Karpas-422 (cell line): Measurements from ENCODE around the gene ZFHX2. TPM values are rescaled to one million over a fixed set of nuclear protein-coding genes. Genes with fewer than 3 reads are reported as not detected.

Experiments
- DNase-seq: peaks from one replicate; pipeline ENCODE4 v3.0.0-alpha.2; 2015
- H2AFZ ChIP-seq: fragments of 200-600 bp; sonication (generic); 2 replicates; pipeline ENCODE4 v1.6.1; 2014; ENCODE audit warnings: antibody characterized with exemption, low read length, mixed read lengths
- H3K27ac ChIP-seq: fragments of 200-600 bp; sonication (generic); 2 replicates; pipeline ENCODE4 v1.5.1; 2014; ENCODE audit warnings: mild to moderate bottlenecking, low read length, moderate library complexity
- H3K27me3 ChIP-seq: fragments of 200-600 bp; sonication (generic); 2 replicates; pipeline ENCODE4 v1.6.1; 2014; ENCODE audit warnings: low read length, mixed read lengths
- H3K36me3 ChIP-seq: fragments of 200-600 bp; sonication (generic); 2 replicates; pipeline ENCODE4 v1.6.1; 2014; ENCODE audit warnings: low read length, mixed read lengths; ENCODE audit not compliant: insufficient read depth
- H3K4me1 ChIP-seq: fragments of 200-600 bp; sonication (generic); 2 replicates; pipeline ENCODE4 v1.6.1; 2014; ENCODE audit warnings: mild to moderate bottlenecking, low read length, mixed read lengths
- H3K4me2 ChIP-seq: fragments of 200-600 bp; sonication (generic); 2 replicates; pipeline ENCODE4 v1.6.1; 2014; ENCODE audit warnings: low read length, low read depth, mild to moderate bottlenecking; ENCODE audit not compliant: poor library complexity, severe bottlenecking
- H3K4me3 ChIP-seq: fragments of 200-600 bp; sonication (generic); 2 replicates; pipeline ENCODE4 v1.5.1; 2014; ENCODE audit warnings: mild to moderate bottlenecking, antibody characterized with exemption, low read length, mixed read lengths
- H3K79me2 ChIP-seq: fragments of 200-600 bp; sonication (generic); 2 replicates; pipeline ENCODE4 v1.6.1; 2014; ENCODE audit warnings: mild to moderate bottlenecking, low read length, mixed read lengths
- H3K9ac ChIP-seq: fragments of 200-600 bp; sonication (generic); 2 replicates; pipeline ENCODE4 v1.6.0; 2014; ENCODE audit warnings: low read length
- H3K9me2 ChIP-seq: fragments of 200-600 bp; sonication (generic), shearing (Covaris generic); replicated peaks from 2 replicates; pipeline ENCODE4 v1.6.0; 2014; ENCODE audit warnings: mild to moderate bottlenecking, low read length, moderate library complexity; ENCODE audit not compliant: insufficient read depth
- H3K9me3 ChIP-seq: fragments of 300-700, 200-600 bp; sonication (generic); 2 replicates; pipeline ENCODE4 v1.6.1; 2014; ENCODE audit warnings: low read length, mixed read lengths
- H4K20me1 ChIP-seq: fragments of 200-600 bp; sonication (generic); 2 replicates; pipeline ENCODE4 v1.6.1; 2014; ENCODE audit warnings: mild to moderate bottlenecking, antibody characterized with exemption, low read length, low read depth; ENCODE audit not compliant: insufficient read depth
- total RNA-seq: library from RNA; depleted of rRNA; stranded (reverse); fragments of >200 nt; shearing (Covaris generic); gene quantifications from 2 replicates; pipeline ENCODE4 v1.2.3, GENCODE V29; 2014; ENCODE audit warnings: low replicate concordance

The ZFHX2 gene
- total RNA-seq, 1 experiment from 2014 or later: 0.07 TPM

GRCh38 chr14:23569443-23570151 lies 18.0 kb upstream of the ZFHX2 start:
- Histone ChIP-seq H3K4me2 (peak overlapping the region; percentile 92), H3K9me2 (no peaks in the 10 kb centered on the region), H3K9me3 (no peaks in the 10 kb centered on the region), H2AFZ (no peak overlapping the region), H3K79me2 (peaks cover 23% of the 10 kb centered on the region), H3K27ac (peak overlapping the region; percentile 67; the same call in 1 of the 2 replicates), H4K20me1 (no peaks in the 10 kb centered on the region), H3K36me3 (peaks cover 14% of the 10 kb centered on the region; the same call in 1 of the 2 replicates), H3K9ac (peak overlapping the region; percentile 87; the same call in 1 of the 2 replicates), H3K27me3 (no peaks in the 10 kb centered on the region), H3K4me1 (peaks cover 34% of the 10 kb centered on the region), H3K4me3 (no peak overlapping the region)
- peak; percentile 81 for DNase-seq

- peak; percentile 83 for DNase-seq
Observed at GRCh38 chr14:23568600-23569331, 17.2 kb upstream of the ZFHX2 start.

GRCh38 chr14:23568021-23568599 lies 16.5 kb upstream of the ZFHX2 start:
- peaks cover 23% of the 10 kb centered on the region for H3K79me2 ChIP-seq
- H2AFZ ChIP-seq: no peak overlapping the region
- H3K9me3 ChIP-seq: no peaks in the 10 kb centered on the region
- peaks cover 14% of the 10 kb centered on the region; the same call in 1 of the 2 replicates for H3K36me3 ChIP-seq
- peak overlapping the region; percentile 92 for H3K4me2 ChIP-seq
- peak overlapping the region; percentile 87 for H3K9ac ChIP-seq
- peak overlapping the region; percentile 88 for H3K4me3 ChIP-seq
- H3K27me3 ChIP-seq: no peaks in the 10 kb centered on the region
- H4K20me1 ChIP-seq: no peaks in the 10 kb centered on the region
- H3K27ac ChIP-seq: peak overlapping the region; percentile 67
- no peaks in the 10 kb centered on the region for H3K9me2 ChIP-seq
- DNase-seq: peak; percentile 56
- H3K4me1 ChIP-seq: peaks cover 34% of the 10 kb centered on the region

More at GRCh38 chr14:23568600-23569331, 17.2 kb upstream of the ZFHX2 start:
- no peak overlapping the region for H2AFZ ChIP-seq
- H3K9ac ChIP-seq: peak overlapping the region; percentile 87
- H4K20me1 ChIP-seq: no peaks in the 10 kb centered on the region
- H3K27ac ChIP-seq: peak overlapping the region; percentile 67
- H3K4me3 ChIP-seq: peak overlapping the region; percentile 88
- H3K4me1 ChIP-seq: peaks cover 34% of the 10 kb centered on the region
- H3K36me3 ChIP-seq: peaks cover 14% of the 10 kb centered on the region; the same call in 1 of the 2 replicates
- no peaks in the 10 kb centered on the region for H3K27me3 ChIP-seq
- no peaks in the 10 kb centered on the region for H3K9me2 ChIP-seq
- peak overlapping the region; percentile 92 for H3K4me2 ChIP-seq
- H3K9me3 ChIP-seq: no peaks in the 10 kb centered on the region
- H3K79me2 ChIP-seq: peaks cover 23% of the 10 kb centered on the region

GRCh38 chr14:23567186-23568020 lies 15.8 kb upstream of the ZFHX2 start, which contains the start of gene AP1G2:
Gene AP1G2 (minus strand): TSS chr14:23567791. CDS start chr14:23567314, 477 bp downstream.
- peak within 1 kb of the TSS; percentile 80; the same call in 1 of the 2 replicates for H2AFZ ChIP-seq
- H3K9ac ChIP-seq: peak within 1 kb of the TSS; percentile 87
- no peaks in the 10 kb centered on the region for H3K9me3 ChIP-seq
- no peaks in the 10 kb centered on the region; the same call in 1 of the 2 replicates for H4K20me1 ChIP-seq
- no peaks in the 10 kb centered on the region for H3K27me3 ChIP-seq
- peak within 1 kb of the TSS; percentile 67 for H3K27ac ChIP-seq
- H3K9me2 ChIP-seq: no peaks in the 10 kb centered on the region
- H3K4me1 ChIP-seq: peaks cover 34% of the 10 kb centered on the region
- H3K79me2 ChIP-seq: peaks cover 23% of the 10 kb centered on the region
- DNase-seq: peak; percentile 99
- H3K36me3 ChIP-seq: peaks cover 16% of the 10 kb centered on the region; the same call in 1 of the 2 replicates
- peak within 1 kb of the TSS; percentile 88 for H3K4me3 ChIP-seq
- H3K4me2 ChIP-seq: peak within 1 kb of the TSS; percentile 92

- Histone ChIP-seq H3K9me3 (no peaks in the 10 kb centered on the region), H3K4me2 (peak overlapping the region; percentile 92), H3K9ac (peak overlapping the region; percentile 87), H3K36me3 (peaks cover 22% of the 10 kb centered on the region; the same call in 1 of the 2 replicates), H3K27me3 (no peaks in the 10 kb centered on the region), H3K79me2 (peaks cover 23% of the 10 kb centered on the region), H3K4me3 (peak overlapping the region; percentile 88), H3K9me2 (no peaks in the 10 kb centered on the region), H3K4me1 (peaks cover 34% of the 10 kb centered on the region), H3K27ac (peak overlapping the region; percentile 67; the same call in 1 of the 2 replicates), H4K20me1 (no peaks in the 10 kb centered on the region; the same call in 1 of the 2 replicates), H2AFZ (peak overlapping the region; percentile 80; the same call in 1 of the 2 replicates)
- no peak for DNase-seq
Observed at GRCh38 chr14:23566778-23567185, 15.2 kb upstream of the ZFHX2 start.

GRCh38 chr14:23566112-23566777 lies 14.7 kb upstream of the ZFHX2 start:
- peak overlapping the region; percentile 67; the same call in 1 of the 2 replicates for H3K27ac ChIP-seq
- H3K27me3 ChIP-seq: no peaks in the 10 kb centered on the region
- H2AFZ ChIP-seq: no peak overlapping the region
- no peaks in the 10 kb centered on the region; the same call in 1 of the 2 replicates for H4K20me1 ChIP-seq
- H3K4me2 ChIP-seq: peak overlapping the region; percentile 92
- H3K9me3 ChIP-seq: no peaks in the 10 kb centered on the region
- H3K79me2 ChIP-seq: peaks cover 23% of the 10 kb centered on the region
- H3K9ac ChIP-seq: peak overlapping the region; percentile 87
- peak overlapping the region; percentile 88 for H3K4me3 ChIP-seq
- no peaks in the 10 kb centered on the region for H3K9me2 ChIP-seq
- H3K4me1 ChIP-seq: peaks cover 34% of the 10 kb centered on the region
- no peak for DNase-seq
- H3K36me3 ChIP-seq: peaks cover 25% of the 10 kb centered on the region; the same call in 1 of the 2 replicates

GRCh38 chr14:23565626-23566025 lies 14.1 kb upstream of the ZFHX2 start:
- peak overlapping the region; percentile 87; the same call in 1 of the 2 replicates for H3K9ac ChIP-seq
- no peaks in the 10 kb centered on the region; the same call in 1 of the 2 replicates for H4K20me1 ChIP-seq
- H3K27me3 ChIP-seq: no peaks in the 10 kb centered on the region
- H3K4me3 ChIP-seq: no peak overlapping the region
- peaks cover 34% of the 10 kb centered on the region for H3K4me1 ChIP-seq
- H3K9me2 ChIP-seq: no peaks in the 10 kb centered on the region
- H3K4me2 ChIP-seq: no peak overlapping the region
- H3K27ac ChIP-seq: no peak overlapping the region
- H3K9me3 ChIP-seq: no peaks in the 10 kb centered on the region
- no peak overlapping the region for H2AFZ ChIP-seq
- H3K79me2 ChIP-seq: peaks cover 23% of the 10 kb centered on the region
- H3K36me3 ChIP-seq: peaks cover 31% of the 10 kb centered on the region; the same call in 1 of the 2 replicates
- no peak for DNase-seq
